Gastrocnemius medialis (tissue), 4 donors: ENCODE measurements around the gene CCL14.

Experiments
- POLR2A ChIP-seq, 2 donors: fragments of 450-650 bp; IDR thresholded peaks; one replicate each; pipeline ENCODE4 v1.6.1; 2017; ENCODE audit warnings: antibody characterized with exemption in 2 of 2, mild to moderate bottlenecking in 2 of 2, moderate library complexity in 2 of 2
- TF ChIP-seq, protein P1 (sequence below), 5 experiments: fragments of 450-650 bp in 3 of 5; fragments of 200-600 bp in 2 of 5; sonication (generic) in 2 of 5; IDR thresholded peaks in 4 of 5; conservative IDR thresholded peaks in 1 of 5; 1 replicate in 4 of 5; 2 replicates in 1 of 5; pipeline ENCODE4 v1.5.1; 2016 to 2019; ENCODE audit warnings: antibody characterized with exemption in 5 of 5, mild to moderate bottlenecking in 3 of 5, moderate library complexity in 3 of 5

DNA sequence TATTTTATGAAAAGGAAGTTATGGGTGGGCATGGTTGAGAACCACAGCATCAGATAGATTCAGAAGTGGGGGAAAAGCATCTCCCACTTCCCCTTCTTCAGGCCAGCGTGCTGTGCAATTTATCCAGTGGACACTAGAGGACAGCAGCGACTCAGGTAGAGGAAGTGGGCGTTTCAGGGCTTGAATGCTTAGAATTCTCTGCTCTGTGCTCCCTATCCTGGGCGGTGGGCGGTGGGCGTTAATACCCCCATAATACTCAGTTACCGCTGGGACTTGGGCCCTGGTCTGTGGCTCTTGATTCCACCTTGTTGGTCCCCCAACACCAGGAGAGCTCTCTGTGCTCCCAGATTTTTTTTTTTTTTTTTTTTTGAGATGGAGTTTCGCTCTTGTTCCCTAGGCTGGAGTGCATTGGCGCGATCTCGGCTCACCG, 39.4 kb downstream of the CCL14 start:
- TF ChIP-seq, protein P1, sequence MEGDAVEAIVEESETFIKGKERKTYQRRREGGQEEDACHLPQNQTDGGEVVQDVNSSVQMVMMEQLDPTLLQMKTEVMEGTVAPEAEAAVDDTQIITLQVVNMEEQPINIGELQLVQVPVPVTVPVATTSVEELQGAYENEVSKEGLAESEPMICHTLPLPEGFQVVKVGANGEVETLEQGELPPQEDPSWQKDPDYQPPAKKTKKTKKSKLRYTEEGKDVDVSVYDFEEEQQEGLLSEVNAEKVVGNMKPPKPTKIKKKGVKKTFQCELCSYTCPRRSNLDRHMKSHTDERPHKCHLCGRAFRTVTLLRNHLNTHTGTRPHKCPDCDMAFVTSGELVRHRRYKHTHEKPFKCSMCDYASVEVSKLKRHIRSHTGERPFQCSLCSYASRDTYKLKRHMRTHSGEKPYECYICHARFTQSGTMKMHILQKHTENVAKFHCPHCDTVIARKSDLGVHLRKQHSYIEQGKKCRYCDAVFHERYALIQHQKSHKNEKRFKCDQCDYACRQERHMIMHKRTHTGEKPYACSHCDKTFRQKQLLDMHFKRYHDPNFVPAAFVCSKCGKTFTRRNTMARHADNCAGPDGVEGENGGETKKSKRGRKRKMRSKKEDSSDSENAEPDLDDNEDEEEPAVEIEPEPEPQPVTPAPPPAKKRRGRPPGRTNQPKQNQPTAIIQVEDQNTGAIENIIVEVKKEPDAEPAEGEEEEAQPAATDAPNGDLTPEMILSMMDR (IDR thresholded peaks at IDR 0.05 in 4 of 5, conservative IDR thresholded peaks at IDR 0.05 in 1 of 5), result peak in 4 of 5 experiments; percentile 26 to 57 (median 40)
- TF ChIP-seq POLR2A (IDR thresholded peaks at IDR 0.05), result no peak
